ENCODE data around the gene SIK3.

Gene SIK3

GRCh38 chr11:117019871-117020270 is 78.4 kb downstream of the SIK3 start:
- in situ Hi-C loops (cut with HindIII; ENCODE audit: low sequenced_read_pairs) = no loop called here
- H3K4me3 ChIP-seq (ENCODE audit: low read depth, low read length) = no peak overlapping the region
- no peak for TF ChIP-seq CTCF (IDR thresholded peaks at IDR 0.05; ENCODE audit: low read depth, low read length)
- DNase-seq (ENCODE audit: low read depth, low spot score) = no peak

- no peak overlapping the region for H3K4me3 ChIP-seq (ENCODE audit: low read depth, low read length)
- TF ChIP-seq CTCF (IDR thresholded peaks at IDR 0.05; ENCODE audit: low read depth, low read length) = no peak
- no peak for DNase-seq (ENCODE audit: low read depth, low spot score)
- in situ Hi-C loops (cut with HindIII; ENCODE audit: low sequenced_read_pairs) = no loop called here
Measured at GRCh38 chr11:117017456-117017855, 80.8 kb downstream of the SIK3 start.

GRCh38 chr11:117016747-117017146 is 81.5 kb downstream of the SIK3 start:
- no peak for DNase-seq (ENCODE audit: low read depth, low spot score)
- in situ Hi-C loops (cut with HindIII; ENCODE audit: low sequenced_read_pairs) = no loop called here
- no peak overlapping the region for H3K4me3 ChIP-seq (ENCODE audit: low read depth, low read length)
- TF ChIP-seq CTCF (IDR thresholded peaks at IDR 0.05; ENCODE audit: low read depth, low read length) = no peak

- no peak overlapping the region for H3K4me3 ChIP-seq (ENCODE audit: low read depth, low read length)
- in situ Hi-C loops (cut with HindIII; ENCODE audit: low sequenced_read_pairs) = no loop called here
- TF ChIP-seq CTCF (IDR thresholded peaks at IDR 0.05; ENCODE audit: low read depth, low read length) = no peak
- DNase-seq (ENCODE audit: low read depth, low spot score) = no peak
Measured at GRCh38 chr11:117016246-117016645, 82.0 kb downstream of the SIK3 start.

- H3K4me3 ChIP-seq (ENCODE audit: low read depth, low read length) = no peak overlapping the region
- in situ Hi-C loops (cut with HindIII; ENCODE audit: low sequenced_read_pairs) = no loop called here
- no peak for DNase-seq (ENCODE audit: low read depth, low spot score)
- TF ChIP-seq CTCF (IDR thresholded peaks at IDR 0.05; ENCODE audit: low read depth, low read length) = no peak
Measured at GRCh38 chr11:117011541-117011898, 86.7 kb downstream of the SIK3 start.

GRCh38 chr11:117010808-117011540 is 87.3 kb downstream of the SIK3 start:
- DNase-seq (ENCODE audit: low read depth, low spot score) = peak; percentile 91
- in situ Hi-C loops (cut with HindIII; ENCODE audit: low sequenced_read_pairs) = no loop called here
- H3K4me3 ChIP-seq (ENCODE audit: low read depth, low read length) = no peak overlapping the region
- TF ChIP-seq CTCF (IDR thresholded peaks at IDR 0.05; ENCODE audit: low read depth, low read length) = no peak
